Activated naive CD8-positive, alpha-beta T cell treated with anti-CD3 and anti-CD28 coated beads, Interleukin-2, amount 50 U/mL, for 16 hours (primary cell): ENCODE measurements around the gene LY6G5C.

Experiments used
- DNase-seq: peaks from one replicate; pipeline ENCODE4 v3.0.0-alpha.2; 2020; ENCODE audit warnings: low read depth, low spot score

The LY6G5C gene

GRCh38 chr6:31691564-31692108, 10.8 kb upstream of the LY6G5C start:
- DNase-seq = no peak

GRCh38 chr6:31691078-31691463, 10.2 kb upstream of the LY6G5C start:
- DNase-seq = no peak

- DNase-seq = no peak
These were observed 9.6 kb upstream of the LY6G5C start for GRCh38 chr6:31690231-31691077.

- DNase-seq = no peak
These were observed 8.6 kb upstream of the LY6G5C start for GRCh38 chr6:31689249-31690110.

- no peak for DNase-seq
These were observed 7.2 kb upstream of the LY6G5C start for GRCh38 chr6:31687860-31688693.

- no peak for DNase-seq
These were observed 6.5 kb upstream of the LY6G5C start for GRCh38 chr6:31687321-31687720.

GRCh38 chr6:31686483-31686882, 5.6 kb upstream of the LY6G5C start:
- DNase-seq = no peak

GRCh38 chr6:31683591-31683990, 2.7 kb upstream of the LY6G5C start:
- DNase-seq = no peak

GRCh38 chr6:31681135-31681671, 336 bp upstream of the LY6G5C start:
- DNase-seq = no peak

- no peak for DNase-seq
These were observed 2.9 kb downstream of the LY6G5C start for GRCh38 chr6:31677955-31678354.

- no peak for DNase-seq
These were observed 4.0 kb downstream of the LY6G5C start for GRCh38 chr6:31676904-31677303.

- no peak for DNase-seq
These were observed 4.5 kb downstream of the LY6G5C start for GRCh38 chr6:31676322-31676903.

GRCh38 chr6:31669676-31670075, 11.2 kb downstream of the LY6G5C start, which contains the start of gene LY6G5B:
Gene LY6G5B, plus strand, starts transcription at chr6:31669976. Its CDS starts 975 bp downstream, at chr6:31670951.
- DNase-seq = no peak

- DNase-seq = no peak
These were observed 14.4 kb downstream of the LY6G5C start for GRCh38 chr6:31666337-31666965.

- DNase-seq = peak; percentile 97
These were observed 15.1 kb downstream of the LY6G5C start, which contains the start of gene CSNK2B for GRCh38 chr6:31665501-31666336. Gene CSNK2B, plus strand, starts transcription at chr6:31666080. Its CDS starts 752 bp downstream, at chr6:31666832.

GRCh38 chr6:31664790-31665500, 15.9 kb downstream of the LY6G5C start, which contains the start of gene GPANK1:
Gene GPANK1, minus strand, starts transcription at chr6:31664997. Its CDS starts 519 bp downstream, at chr6:31664478.
- DNase-seq = peak; percentile 73

- DNase-seq = no peak
These were observed 16.7 kb downstream of the LY6G5C start for GRCh38 chr6:31663961-31664789.
